Suppressor macrophage (primary cell): ENCODE measurements around the gene FIZ1.
"Not testable (repeated sequence)": the region's sequence is repeated elsewhere in the genome, so short reads cannot be mapped to it uniquely, and the experiment has no call there.

Experiments used
- DNase-seq, 4 experiments: peaks; one replicate each; pipeline ENCODE4 v3.0.0-alpha.2; 2020 to 2022

The FIZ1 gene

DNA sequence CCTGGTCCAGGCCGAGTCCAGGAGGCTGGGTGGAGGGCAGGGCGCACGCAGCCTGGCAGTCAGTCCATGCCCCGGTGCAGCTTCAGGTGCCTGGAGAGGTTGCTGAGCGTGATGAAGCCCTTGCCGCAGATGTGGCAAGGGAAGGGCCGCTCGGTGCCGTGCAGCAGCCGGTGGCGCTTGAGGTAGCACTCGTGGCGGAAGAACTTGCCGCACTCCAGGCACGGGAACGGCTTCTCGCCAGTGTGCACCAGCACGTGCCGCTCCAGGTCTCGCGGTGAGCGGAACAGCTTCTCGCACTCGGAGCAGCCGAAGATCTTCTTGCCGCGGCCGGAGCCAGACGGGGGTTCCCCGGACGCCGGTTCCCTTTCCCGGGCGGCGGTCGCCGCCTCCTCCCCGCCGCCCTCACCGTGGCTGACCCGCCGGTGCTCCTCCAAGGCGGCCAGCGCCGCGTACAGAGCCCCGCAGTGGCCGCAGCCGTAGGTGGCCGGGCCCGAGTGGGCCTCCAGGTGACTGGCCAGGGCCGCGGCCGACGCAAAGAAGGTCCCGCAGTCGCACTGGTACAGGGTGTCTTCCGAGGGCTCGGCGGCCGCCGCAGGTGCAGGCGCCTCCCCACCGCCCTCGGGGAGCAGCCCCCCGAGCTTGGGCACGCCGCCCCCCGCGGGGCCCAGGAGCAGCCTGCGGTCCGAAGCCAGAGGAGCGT, 6.8 kb downstream of the FIZ1 start:
- no peak for DNase-seq

DNA sequence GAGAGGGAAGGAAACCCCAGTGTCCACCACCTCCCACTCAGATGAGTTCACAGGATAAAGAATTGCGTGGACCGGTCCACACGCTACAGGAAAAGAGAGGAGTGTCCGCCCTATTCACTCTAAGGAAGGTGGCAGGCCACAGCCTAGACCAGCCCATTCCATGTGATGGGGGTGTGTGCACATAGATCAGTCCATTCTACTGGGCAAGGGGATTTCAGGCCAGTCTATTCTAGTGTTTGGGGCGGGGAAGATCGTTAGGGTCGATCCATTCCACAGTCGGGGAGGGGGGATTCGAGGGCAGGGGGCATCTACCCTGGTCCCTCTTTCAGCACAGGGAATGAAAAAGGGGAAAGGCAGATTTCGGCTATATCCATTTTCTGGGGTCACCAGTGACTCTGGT, 7.8 kb downstream of the FIZ1 start:
- DNase-seq, result no peak

DNA sequence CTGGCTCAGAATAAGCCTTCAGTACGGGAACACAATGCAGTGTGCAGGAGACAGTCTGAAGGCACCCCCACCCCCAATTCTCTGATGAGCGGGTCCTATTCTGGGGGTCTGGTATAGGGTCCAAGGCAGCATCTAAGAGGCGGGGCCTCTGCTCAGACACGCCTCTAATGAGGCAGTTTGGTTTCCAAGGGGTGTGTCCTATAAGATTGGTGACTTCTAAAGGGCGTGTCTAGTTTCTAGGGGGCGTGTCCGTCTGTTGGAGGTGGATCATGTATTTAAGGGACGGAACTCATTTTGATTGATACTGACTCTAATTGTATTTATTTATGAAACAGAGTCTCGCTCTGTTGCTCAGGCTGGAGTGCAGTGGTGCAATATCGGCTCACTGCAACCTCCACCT, 8.7 kb downstream of the FIZ1 start:
- DNase-seq, result no peak

DNA sequence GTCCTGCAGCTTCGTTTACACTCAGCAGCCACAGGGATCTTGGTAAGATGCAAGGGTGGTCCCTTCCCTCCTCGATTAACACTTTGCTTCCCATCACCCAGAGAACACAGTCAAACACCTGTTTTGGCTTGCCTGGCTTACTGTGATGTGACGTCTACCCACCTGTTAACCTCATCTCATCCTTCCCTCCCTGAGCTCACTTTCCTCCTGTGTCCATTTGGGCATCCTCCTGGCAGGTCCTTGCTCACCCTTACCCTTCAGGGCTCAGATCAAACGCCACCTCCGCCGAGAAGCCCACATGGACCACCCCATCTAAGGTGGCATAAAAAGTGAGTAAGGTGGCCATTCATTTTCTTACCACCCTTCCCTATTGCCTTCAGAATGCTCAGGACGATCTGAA, 9.2 kb downstream of the FIZ1 start:
- no peak for DNase-seq

- DNase-seq, result no peak
These were observed 10.6 kb downstream of the FIZ1 start for GRCh38 chr19:55588738-55589137.

DNA sequence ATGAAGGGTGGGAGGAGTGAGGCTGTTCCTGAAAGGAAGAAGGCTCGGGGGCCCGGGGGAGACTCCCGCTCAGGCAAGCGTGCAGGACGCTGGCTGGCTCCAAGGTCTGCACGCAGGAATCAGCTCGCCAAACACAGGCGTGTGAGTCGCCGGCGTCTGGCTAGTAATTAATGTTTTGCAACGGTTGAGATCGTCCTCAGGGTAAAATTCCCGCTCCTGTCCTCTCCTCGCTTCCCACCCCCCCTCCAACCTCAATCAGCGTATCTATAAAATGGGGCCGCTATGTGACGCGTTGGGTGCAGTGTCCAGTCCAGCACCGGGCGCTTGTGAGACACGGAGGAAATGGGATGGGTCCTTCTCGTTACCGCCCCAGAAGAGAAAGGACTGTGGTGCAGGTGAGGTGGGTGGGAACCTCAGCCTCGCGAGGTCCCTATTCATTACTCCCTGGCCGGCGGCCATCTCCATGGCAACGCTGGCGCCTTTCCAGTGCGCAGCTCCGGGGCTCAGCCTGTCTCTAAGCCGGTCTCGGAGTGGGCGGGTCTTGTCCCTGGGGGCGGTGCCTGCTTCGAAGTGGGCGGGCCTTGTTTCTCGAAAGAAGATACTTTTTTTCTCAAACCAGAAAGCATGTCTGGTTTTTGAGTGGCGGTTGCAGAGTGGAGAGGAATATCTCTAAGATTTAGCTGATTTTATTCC, 12.2 kb downstream of the FIZ1 start:
- peak; percentile 90 to 95 (median 92) for DNase-seq

DNA sequence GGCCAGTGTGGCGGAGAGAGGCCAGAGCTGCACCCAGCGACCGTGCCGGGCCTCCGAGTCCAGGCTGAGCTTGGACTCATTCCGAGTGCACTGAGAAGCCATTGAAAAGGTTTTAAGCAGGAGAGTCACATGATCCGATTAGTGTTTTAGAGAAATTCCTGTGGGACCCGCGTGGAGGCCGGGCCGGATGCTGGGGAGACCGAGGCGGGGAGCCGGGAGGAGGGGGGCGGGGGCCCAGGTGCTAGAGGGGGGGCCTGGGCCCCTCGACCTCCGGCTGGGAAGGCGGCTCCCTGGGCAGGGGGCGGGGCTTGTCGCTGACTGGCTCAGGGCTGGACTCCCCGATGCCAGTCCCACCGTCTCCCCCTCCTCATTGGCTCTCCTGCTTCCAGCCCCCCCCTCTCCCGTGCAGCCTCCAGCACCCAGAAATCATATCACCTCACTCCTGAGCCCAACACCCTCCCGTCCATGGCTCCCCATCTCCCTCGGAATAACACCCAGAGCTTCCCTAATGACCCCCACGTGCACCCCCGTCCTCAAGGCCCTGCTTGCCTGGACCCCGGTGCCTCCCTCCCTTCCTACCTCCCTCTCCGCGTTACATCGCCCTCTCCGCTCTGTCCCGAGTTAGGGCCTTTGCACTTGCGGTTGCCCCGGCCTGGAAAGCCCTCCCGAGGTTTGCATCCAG, 13.5 kb downstream of the FIZ1 start:
- DNase-seq, result no peak

GRCh38 chr19:55584871-55585270, 14.4 kb downstream of the FIZ1 start:
- DNase-seq, result no peak

GRCh38 chr19:55583897-55584296, 15.4 kb downstream of the FIZ1 start:
- DNase-seq, result not testable (repeated sequence)

GRCh38 chr19:55582284-55582683, 17.0 kb downstream of the FIZ1 start:
- not testable (repeated sequence) for DNase-seq

GRCh38 chr19:55581823-55582223, 17.5 kb downstream of the FIZ1 start:
- no peak for DNase-seq

- DNase-seq, result peak in 1 of 4 experiments; percentile 27
These were observed 18.0 kb downstream of the FIZ1 start for GRCh38 chr19:55581145-55581822.

DNA sequence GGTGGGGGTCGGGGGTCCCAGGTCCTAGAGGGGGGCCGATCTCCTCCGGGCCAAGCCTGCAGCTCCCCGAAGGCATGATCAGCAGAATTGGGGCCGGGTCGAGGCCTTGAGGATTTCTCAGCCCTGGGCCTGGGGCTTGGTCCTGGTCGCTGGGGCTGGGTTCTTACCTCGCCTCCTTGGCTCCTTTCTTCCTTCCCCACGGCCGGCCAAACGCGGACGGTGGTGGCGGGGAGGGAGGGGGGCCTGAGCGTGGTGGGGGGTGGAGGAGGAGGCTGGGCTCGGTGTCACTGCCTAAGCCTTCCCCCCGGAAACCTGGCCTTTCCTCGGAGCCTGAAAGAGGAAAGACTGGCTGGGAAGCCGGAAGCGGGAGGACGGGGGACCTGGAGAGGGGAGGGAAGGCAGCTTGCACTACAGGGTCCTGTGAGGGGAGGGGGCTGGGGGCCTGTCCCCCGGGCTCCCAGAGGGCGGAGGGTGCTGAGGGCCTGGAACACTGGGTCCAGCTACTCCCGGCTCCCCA, 18.6 kb downstream of the FIZ1 start, which contains the start of gene ZNF579:
Gene ZNF579 (minus strand): TSS at position 221 of the 517 bp plus-strand sequence. CDS start 1,209 bp downstream, outside the sequence.
- DNase-seq, result peak; percentile 88 to 94 (median 90)

DNA sequence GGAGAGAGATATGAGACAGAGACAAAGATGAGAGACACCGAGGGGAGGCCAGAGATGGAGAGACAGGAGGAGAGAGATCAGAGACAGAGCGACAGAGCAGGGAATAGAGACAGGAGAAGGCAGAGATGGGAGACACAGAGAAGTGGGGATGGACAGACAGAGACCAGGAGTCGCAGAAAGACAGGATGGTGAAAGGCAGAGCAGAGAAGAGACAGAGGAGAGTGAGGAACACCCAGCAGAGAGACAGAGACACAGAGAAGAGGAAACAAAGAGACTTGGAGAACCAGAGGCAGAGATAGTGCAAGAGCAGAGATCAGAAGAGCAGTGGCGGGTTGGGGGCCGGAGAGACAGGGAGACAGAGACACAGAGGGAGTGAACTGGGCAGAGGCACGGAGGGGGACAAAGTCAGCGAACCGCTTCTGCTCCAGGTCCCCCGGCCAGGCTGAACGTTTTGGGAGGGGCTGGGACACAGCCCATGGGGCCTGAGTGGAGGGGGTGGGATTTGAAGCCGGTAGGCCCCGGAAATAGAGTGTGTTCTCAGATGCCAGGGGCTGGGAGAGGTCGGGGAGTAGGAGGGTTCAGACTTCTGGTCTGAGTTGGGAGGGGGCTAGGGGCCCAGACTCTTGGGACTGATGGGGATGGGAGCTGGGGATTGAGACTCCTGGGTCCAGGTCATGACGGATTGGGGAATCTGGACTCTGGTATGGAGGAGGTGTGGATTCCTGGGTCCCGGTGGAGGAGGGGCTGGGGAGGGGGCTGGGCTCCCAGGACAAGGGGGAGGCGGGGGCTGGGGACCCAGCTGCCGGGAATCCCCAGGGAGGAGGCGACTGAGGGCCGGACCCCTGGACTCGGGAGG, 19.3 kb downstream of the FIZ1 start:
- DNase-seq, result peak; percentile 8 to 41 (median 22)

GRCh38 chr19:55578761-55579747, 20.3 kb downstream of the FIZ1 start:
- no peak for DNase-seq

DNA sequence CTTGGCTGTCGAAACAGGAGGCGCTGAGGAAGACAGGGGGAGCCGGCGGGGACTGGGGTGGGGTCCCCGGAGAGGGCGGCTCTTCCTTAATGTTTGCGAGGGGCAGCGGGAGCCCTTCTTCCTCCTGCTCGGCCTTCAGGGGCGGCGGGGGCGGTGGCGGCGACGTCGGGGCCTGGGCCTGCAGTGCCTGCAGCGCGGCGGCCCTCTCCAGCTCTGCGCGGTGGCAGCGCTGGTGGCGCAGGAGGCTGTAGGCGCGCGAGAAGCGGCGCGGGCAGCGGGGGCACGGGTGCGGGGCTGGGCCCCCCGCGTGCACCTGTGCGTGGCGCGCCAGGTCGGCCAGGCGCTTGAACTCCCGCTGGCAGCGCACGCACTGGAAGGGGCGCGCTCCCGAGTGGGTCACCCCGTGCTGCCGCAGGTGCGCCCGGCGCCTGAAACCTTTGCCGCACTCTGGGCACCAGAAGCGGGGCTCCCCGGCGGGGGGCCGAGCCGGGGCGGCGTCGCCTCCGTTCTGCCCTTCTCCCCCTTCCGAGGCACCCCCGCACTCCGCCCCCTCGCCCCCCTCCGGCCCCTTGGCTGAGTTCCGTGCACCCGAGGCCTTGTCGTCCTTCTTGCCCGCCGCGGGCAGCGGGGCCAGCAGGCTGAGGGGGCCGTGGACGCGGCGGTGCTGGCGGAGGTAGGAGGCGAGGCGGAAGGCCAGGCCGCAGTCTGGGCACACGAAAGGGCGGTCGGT, 21.1 kb downstream of the FIZ1 start:
- DNase-seq, result no peak

DNA sequence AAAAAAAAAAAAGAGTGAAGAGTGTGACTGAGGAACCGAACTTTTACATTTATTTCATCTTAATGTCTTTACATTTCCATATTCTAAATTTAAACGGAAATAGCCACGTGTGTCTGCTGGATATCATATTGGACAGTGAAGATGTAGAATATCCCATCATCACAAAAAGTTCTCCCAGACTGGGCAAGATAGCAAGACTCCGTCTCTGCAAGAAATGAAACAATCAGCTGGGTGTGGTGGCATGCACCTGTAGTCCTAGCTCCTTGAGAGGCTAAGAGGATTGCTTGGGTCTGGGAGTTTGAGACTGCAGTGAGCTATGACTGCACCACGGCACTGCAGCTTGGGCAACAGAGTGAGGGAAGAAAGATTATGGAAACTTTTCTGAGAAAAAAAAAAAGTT, 22.6 kb downstream of the FIZ1 start:
- no peak for DNase-seq

DNA sequence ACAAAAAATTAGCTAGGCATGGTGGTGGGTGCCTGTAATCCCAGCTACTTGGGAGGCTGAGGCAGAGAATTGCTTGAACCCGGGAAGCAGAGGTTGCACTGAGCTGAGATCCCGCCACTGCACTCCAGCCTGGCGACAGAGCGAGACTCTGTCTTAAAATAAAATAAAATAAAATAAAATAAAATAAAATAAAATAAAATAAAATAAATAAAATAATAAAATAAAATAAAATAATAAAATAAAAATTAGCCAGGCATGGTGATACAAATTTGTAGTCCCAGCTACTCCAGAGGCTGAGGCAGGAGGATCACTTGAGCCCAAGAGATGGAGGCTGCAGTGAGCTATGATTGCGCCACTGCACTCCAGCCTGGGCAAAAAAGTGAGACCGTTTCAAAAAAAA, 25.4 kb downstream of the FIZ1 start:
- DNase-seq, result not testable (repeated sequence)

GRCh38 chr19:55569477-55569876, 29.8 kb downstream of the FIZ1 start:
- not testable (repeated sequence) for DNase-seq
